Neuronal stem cell (in vitro differentiated cells): ENCODE data around the gene PTDSS2.

ENCODE experiments used
- DNase-seq: peaks from one replicate; pipeline ENCODE4 v3.0.0-alpha.2; 2013; ENCODE audit warnings: low spot score
- H2AFZ ChIP-seq: one replicate; pipeline ENCODE4 v1.6.1; 2013; ENCODE audit warnings: mild to moderate bottlenecking, low read length, inconsistent platforms
- H2AK5ac ChIP-seq: 2 replicates; pipeline ENCODE4 v1.6.1; 2013; ENCODE audit warnings: low read depth, mild to moderate bottlenecking, inconsistent platforms, low read length, moderate library complexity, mixed read lengths
- H2BK120ac ChIP-seq: 2 replicates; pipeline ENCODE4 v1.6.1; 2013; ENCODE audit warnings: low read depth, mild to moderate bottlenecking, inconsistent platforms, low read length, moderate library complexity, mixed read lengths
- H2BK12ac ChIP-seq: one replicate; pipeline ENCODE4 v1.6.1; 2013; ENCODE audit warnings: low read length, inconsistent platforms
- H2BK15ac ChIP-seq: 2 replicates; pipeline ENCODE4 v1.6.1; 2013; ENCODE audit warnings: mild to moderate bottlenecking, low read length, inconsistent platforms, mixed read lengths
- H2BK5ac ChIP-seq: one replicate; pipeline ENCODE4 v1.6.1; 2013; ENCODE audit warnings: inconsistent platforms, mild to moderate bottlenecking, low read length, moderate library complexity
- H3K14ac ChIP-seq: one replicate; pipeline ENCODE4 v1.6.1; 2013; ENCODE audit warnings: low read length, inconsistent platforms
- H3K18ac ChIP-seq: 2 replicates; pipeline ENCODE4 v1.6.1; 2013; ENCODE audit warnings: low read length, inconsistent platforms
- H3K23ac ChIP-seq: 2 replicates; pipeline ENCODE4 v1.6.1; 2013; ENCODE audit warnings: low read depth, mild to moderate bottlenecking, mixed read lengths, low read length, inconsistent platforms; ENCODE audit not compliant: poor library complexity
- H3K27ac ChIP-seq: replicated peaks from 3 replicates; pipeline ENCODE4 v1.5.1; 2013; ENCODE audit warnings: low read length, inconsistent platforms
- H3K27me3 ChIP-seq, 3 experiments: 2 replicates each; pipeline ENCODE4 v1.6.1; 2013; ENCODE audit warnings: low read length in 3 of 3, mild to moderate bottlenecking in 2 of 3, inconsistent platforms in 1 of 3, low read depth in 1 of 3, mixed read lengths in 1 of 3, moderate library complexity in 1 of 3; ENCODE audit not compliant: control insufficient read depth in 3 of 3, insufficient read depth in 3 of 3
- H3K36me3 ChIP-seq, 2 donors: replicated peaks in 1 of 2; 2 replicates each; pipeline ENCODE4 v1.6.1; 2013; ENCODE audit warnings: low read length in 2 of 2; ENCODE audit not compliant: control insufficient read depth in 2 of 2, insufficient read depth in 2 of 2
- H3K4ac ChIP-seq: 2 replicates; pipeline ENCODE4 v1.6.1; 2013; ENCODE audit warnings: inconsistent platforms, mild to moderate bottlenecking, low read length, moderate library complexity
- H3K4me1 ChIP-seq, 2 donors: 1 replicate in 1 of 2; 2 replicates in 1 of 2; pipeline ENCODE4 v1.6.1; 2013; ENCODE audit warnings: low read length in 2 of 2, low read depth in 1 of 2; ENCODE audit not compliant: control insufficient read depth in 2 of 2, insufficient read depth in 1 of 2
- H3K4me2 ChIP-seq: one replicate; pipeline ENCODE4 v1.6.1; 2013; ENCODE audit warnings: mild to moderate bottlenecking, low read length, inconsistent platforms; ENCODE audit not compliant: insufficient read depth, poor library complexity, severe bottlenecking
- H3K4me3 ChIP-seq, 2 donors: 2 replicates each; pipeline ENCODE4 v1.5.1; 2013; ENCODE audit warnings: low read length in 2 of 2, mild to moderate bottlenecking in 2 of 2, inconsistent platforms in 1 of 2, moderate library complexity in 1 of 2
- H3K79me1 ChIP-seq: one replicate; pipeline ENCODE4 v1.6.1; 2013; ENCODE audit warnings: low read depth, mild to moderate bottlenecking, inconsistent platforms, low read length, moderate library complexity
- H3K9ac ChIP-seq: one replicate; pipeline ENCODE4 v1.6.1; 2013; ENCODE audit warnings: mild to moderate bottlenecking, low read depth, low read length, inconsistent platforms; ENCODE audit not compliant: poor library complexity
- H3K9me3 ChIP-seq, 2 donors: replicated peaks in 1 of 2; 2 replicates each; pipeline versions ENCODE3 to v1.6.1; 2013; ENCODE audit warnings: low read length in 2 of 2, mild to moderate bottlenecking in 2 of 2, inconsistent platforms in 1 of 2, low read depth in 1 of 2, mixed read lengths in 1 of 2, moderate library complexity in 1 of 2; ENCODE audit not compliant: control insufficient read depth in 2 of 2, insufficient read depth in 1 of 2
- H4K8ac ChIP-seq: one replicate; pipeline ENCODE4 v1.6.1; 2013; ENCODE audit warnings: low read depth, mild to moderate bottlenecking, inconsistent platforms, low read length, moderate library complexity
- H4K91ac ChIP-seq: one replicate; pipeline ENCODE4 v1.6.1; 2013; ENCODE audit warnings: low read length, low read depth, mild to moderate bottlenecking, inconsistent platforms; ENCODE audit not compliant: poor library complexity
- WGBS, 2 donors: extraction: QIAGEN DNeasy Blood & Tissue Kit; methylation state at CpG; one replicate each; pipeline ENCODE4 v1.1.7; 2013; ENCODE audit warnings: missing lambda C conversion rate in 2 of 2, mixed read lengths in 1 of 2; ENCODE audit not compliant: insufficient read length in 2 of 2, insufficient replicate concordance in 1 of 2; ENCODE audit errors: extremely low coverage in 2 of 2; 5-methylcytosine and 5-hydroxymethylcytosine counted together

The PTDSS2 gene

DNA sequence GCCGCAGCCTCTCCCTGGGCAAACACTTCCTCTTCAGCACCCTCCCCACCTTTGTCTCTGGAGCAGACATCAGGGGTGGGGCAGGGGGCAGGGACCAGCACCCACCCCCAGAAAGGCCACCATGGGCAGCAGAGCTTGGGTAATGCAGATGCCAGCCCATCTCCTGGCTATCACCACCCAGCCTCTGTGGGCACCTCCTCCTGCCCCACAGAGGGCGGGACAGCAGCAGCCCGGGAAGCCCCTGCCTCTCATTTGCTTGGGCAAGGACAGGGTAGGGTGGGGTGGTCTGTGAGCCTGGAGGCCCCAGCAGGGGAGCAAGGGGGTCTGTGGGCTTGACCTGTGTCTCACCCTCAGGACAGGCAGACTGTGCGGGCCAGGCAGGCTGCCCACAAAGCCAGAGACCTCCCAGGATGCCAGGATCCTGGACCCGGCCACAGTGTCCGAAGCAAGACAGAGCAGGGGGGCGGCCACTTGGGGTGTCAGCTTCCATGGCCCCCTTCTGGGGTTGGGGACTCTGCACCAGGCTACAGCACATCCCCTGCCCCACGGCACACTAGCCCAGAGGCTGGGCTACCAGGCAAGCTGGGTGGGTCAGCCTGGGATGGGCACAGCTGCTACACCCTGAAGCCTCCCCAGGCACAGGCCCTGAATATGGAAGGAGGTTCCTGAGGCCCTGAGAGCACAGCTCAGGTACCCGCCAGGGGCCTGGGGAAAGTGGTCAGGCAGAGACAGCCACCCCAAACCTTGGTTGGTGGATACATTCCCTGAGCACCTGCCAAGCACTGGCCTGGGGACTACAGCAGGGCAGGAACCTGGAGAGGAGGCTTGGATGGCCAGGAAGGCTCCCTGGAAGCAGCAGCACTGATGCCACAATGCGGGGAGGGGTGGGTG, 52.5 kb downstream of the PTDSS2 start:
- Histone ChIP-seq H4K8ac (no peak overlapping the region), H2BK15ac (no peak overlapping the region), H3K14ac (no peak overlapping the region), H3K36me3 (peaks cover 39 to 56% of the 10 kb centered on the region in 2 donors), H2BK12ac (no peak overlapping the region), H3K9ac (peak overlapping the region; percentile 72), H2AFZ (no peak overlapping the region), H3K27me3 (no peaks in the 10 kb centered on the region), H3K27ac (no peak overlapping the region), H4K91ac (no peak overlapping the region), H2BK120ac (no peak overlapping the region), H3K9me3 (peaks cover 0 to 7% of the 10 kb centered on the region in 2 donors), H2BK5ac (no peak overlapping the region), H3K79me1 (peaks cover 29% of the 10 kb centered on the region), H3K18ac (no peak overlapping the region), H3K4ac (no peak overlapping the region), H3K4me3 (no peak overlapping the region), H2AK5ac (no peak overlapping the region), H3K4me2 (no peak overlapping the region), H3K4me1 (peaks cover 2 to 8% of the 10 kb centered on the region in 2 donors), H3K23ac (peak overlapping the region; percentile 20)
- DNase-seq, result no peak
- no CpG with 5 or more reads among the region's 10 CpGs for whole genome bisulfite sequencing, 2 donors

DNA sequence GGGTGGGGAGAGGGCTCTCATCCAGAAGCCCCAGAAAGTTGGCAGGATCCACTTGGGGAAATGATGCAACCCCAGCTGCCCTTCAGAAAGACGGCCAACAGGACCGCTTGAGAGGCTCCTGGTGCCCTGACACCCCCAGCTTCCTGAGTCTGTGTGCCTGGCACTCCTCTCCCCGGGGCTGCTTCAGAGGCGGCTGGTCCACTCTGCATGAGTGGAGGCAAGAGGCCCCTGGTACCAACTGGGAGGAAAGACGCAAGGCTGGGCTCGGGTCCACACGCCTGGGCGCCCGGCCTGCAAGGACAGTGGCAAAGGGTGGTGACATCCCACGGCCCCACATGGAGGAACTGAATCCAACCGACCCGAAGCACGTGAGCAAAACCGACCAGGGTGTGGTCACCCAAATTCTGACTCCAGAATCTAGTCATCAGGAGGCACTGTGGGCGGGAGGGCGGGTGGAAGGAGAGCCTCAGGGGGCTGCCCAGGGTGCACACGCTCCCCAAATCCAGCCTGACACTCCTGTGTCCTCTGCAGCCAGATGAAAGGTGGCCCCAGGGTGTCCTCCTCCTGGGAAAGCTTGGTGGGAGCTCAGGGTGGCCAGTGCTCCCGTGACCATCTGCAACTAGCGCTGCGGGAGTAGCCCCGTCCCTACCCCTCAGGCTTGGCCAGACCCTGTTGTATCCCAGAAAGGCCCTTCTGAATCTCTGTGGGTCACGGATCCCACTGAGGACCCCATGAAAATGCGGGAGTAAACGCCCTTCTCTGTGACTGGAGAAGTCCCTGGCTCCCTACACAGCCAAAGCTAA, 53.3 kb downstream of the PTDSS2 start:
- H4K8ac ChIP-seq, result no peak overlapping the region
- no peak overlapping the region for H2BK15ac ChIP-seq
- H3K4ac ChIP-seq, result no peak overlapping the region
- H2BK12ac ChIP-seq, result peak overlapping the region; percentile 58
- H3K79me1 ChIP-seq, result peaks cover 27% of the 10 kb centered on the region
- no peak overlapping the region for H2BK5ac ChIP-seq
- no peak overlapping the region for H2BK120ac ChIP-seq
- no peak for DNase-seq
- no peak overlapping the region for H3K4me2 ChIP-seq
- no peak overlapping the region for H4K91ac ChIP-seq
- no peak overlapping the region for H2AK5ac ChIP-seq
- no peaks in the 10 kb centered on the region for H3K9me3 ChIP-seq
- peaks cover 6 to 13% of the 10 kb centered on the region in 2 donors for H3K4me1 ChIP-seq
- no CpG with 5 or more reads among the region's 24 CpGs for WGBS, 2 donors
- no peak overlapping the region for H3K9ac ChIP-seq
- no peak overlapping the region for H2AFZ ChIP-seq
- peaks cover 33 to 51% of the 10 kb centered on the region in 2 donors for H3K36me3 ChIP-seq
- no peak overlapping the region for H3K27ac ChIP-seq
- H3K18ac ChIP-seq, result no peak overlapping the region
- H3K4me3 ChIP-seq, result no peak overlapping the region
- H3K23ac ChIP-seq, result no peak overlapping the region
- no peak overlapping the region for H3K14ac ChIP-seq
- H3K27me3 ChIP-seq, result no peaks in the 10 kb centered on the region

DNA sequence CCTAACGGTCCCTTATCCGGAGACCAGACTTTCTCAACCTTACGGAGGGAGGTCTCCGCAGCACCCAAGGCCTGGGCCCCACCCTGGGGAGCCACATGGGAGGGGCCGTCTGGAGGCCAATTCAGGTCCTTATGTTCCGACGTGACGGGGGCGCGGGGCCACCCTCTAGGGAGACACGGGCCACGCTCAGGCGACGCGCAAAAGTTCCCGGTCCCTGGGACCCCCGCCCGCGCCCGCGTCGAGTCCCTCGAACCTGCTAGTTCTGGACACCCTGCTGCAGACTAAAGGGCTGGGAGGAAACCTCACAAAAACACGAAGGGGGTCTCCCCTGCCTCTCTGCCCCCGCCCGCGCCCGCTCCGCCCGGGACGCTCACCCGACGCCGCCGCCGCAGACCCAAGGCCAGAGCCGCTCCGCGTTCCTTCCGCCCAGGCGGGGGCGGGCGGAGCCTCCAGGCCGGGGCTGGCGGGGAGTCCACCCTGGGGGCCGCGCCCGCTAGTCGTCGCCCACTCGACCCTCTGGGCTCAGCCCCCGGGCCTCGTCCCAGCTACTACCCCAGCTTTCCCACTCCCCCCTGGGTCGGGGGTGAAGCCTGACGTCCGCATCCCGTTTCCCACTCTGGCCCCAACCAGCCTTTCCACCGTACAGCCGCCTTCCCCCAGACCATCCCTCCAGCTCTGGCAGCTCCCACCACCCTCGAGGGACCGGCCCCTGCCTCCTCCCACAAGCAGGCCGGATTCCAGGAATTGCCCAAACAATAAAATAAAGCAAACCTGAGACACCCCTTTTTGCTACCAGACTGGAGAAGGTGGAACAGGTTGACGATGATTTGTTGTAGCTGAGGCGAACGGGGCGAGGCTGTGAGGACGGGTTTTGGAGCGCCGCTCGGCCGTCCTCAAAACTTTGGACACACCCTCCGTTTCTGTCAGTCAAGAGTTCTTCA, 54.2 kb downstream of the PTDSS2 start:
- Histone ChIP-seq H2AK5ac (peak overlapping the region; percentile 56), H2BK120ac (no peak overlapping the region), H3K14ac (no peak overlapping the region), H2BK12ac (no peak overlapping the region), H3K9ac (no peak overlapping the region), H2BK15ac (no peak overlapping the region), H3K27me3 (no peaks in the 10 kb centered on the region), H3K79me1 (peaks cover 24% of the 10 kb centered on the region), H3K4me3 (no peak overlapping the region), H3K4me1 (peaks cover 6 to 13% of the 10 kb centered on the region in 2 donors), H3K4me2 (no peak overlapping the region), H2AFZ (no peak overlapping the region), H4K91ac (no peak overlapping the region), H3K27ac (no peak overlapping the region), H3K23ac (no peak overlapping the region), H2BK5ac (no peak overlapping the region), H3K4ac (no peak overlapping the region), H3K9me3 (no peaks in the 10 kb centered on the region), H3K36me3 (peaks cover 28 to 48% of the 10 kb centered on the region in 2 donors), H4K8ac (no peak overlapping the region), H3K18ac (no peak overlapping the region)
- no peak for DNase-seq
- no CpG with 5 or more reads among the region's 72 CpGs for WGBS, 2 donors
